Measurements from ENCODE around the gene DNAJC13. TPM values are rescaled to one million over a fixed set of nuclear protein-coding genes. Genes with fewer than 3 reads are reported as not detected.

Gene DNAJC13
- total RNA-seq, 1 experiment from 2014 or later = 18.1 TPM

DNA sequence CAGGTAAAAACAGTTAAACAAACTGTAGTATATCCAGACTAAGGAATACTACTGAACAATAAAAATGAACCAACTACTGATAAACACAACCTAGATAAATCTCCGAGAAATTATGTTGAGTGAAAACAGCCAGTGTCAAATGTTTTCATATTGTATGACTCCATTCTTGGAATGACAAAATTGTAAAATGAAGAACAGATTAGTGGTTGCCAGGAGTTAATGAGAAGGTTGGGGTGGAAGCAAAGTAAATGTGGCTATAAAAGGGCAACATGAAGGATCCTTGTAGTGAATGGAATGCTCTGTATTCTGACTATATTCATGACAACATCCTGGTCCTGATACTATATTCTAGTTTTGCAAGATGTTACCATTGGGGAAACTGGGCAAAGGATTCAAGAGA is 152.3 kb downstream of the DNAJC13 start:
- H3K14ac ChIP-seq (ENCODE audit: insufficient read depth, low read length) = no peak overlapping the region
- no peak overlapping the region for H2AK5ac ChIP-seq (ENCODE audit: insufficient read length, low read length)
- H3K23me2 ChIP-seq (ENCODE audit: insufficient read length, low read depth, low read length, poor library complexity, severe bottlenecking) = no peaks in the 10 kb centered on the region
- H3K9me3 ChIP-seq (ENCODE audit: control insufficient read depth, low read depth, low read length) = no peaks in the 10 kb centered on the region
- H4K8ac ChIP-seq (replicated peaks; ENCODE audit: insufficient read length, low read depth, low read length) = no peak overlapping the region
- H3K27ac Mint-ChIP-seq = no peak overlapping the region
- no peaks in the 10 kb centered on the region for H3K79me1 ChIP-seq (ENCODE audit: insufficient read depth, low read depth, low read length, poor library complexity, severe bottlenecking)
- TF ChIP-seq, protein P1, sequence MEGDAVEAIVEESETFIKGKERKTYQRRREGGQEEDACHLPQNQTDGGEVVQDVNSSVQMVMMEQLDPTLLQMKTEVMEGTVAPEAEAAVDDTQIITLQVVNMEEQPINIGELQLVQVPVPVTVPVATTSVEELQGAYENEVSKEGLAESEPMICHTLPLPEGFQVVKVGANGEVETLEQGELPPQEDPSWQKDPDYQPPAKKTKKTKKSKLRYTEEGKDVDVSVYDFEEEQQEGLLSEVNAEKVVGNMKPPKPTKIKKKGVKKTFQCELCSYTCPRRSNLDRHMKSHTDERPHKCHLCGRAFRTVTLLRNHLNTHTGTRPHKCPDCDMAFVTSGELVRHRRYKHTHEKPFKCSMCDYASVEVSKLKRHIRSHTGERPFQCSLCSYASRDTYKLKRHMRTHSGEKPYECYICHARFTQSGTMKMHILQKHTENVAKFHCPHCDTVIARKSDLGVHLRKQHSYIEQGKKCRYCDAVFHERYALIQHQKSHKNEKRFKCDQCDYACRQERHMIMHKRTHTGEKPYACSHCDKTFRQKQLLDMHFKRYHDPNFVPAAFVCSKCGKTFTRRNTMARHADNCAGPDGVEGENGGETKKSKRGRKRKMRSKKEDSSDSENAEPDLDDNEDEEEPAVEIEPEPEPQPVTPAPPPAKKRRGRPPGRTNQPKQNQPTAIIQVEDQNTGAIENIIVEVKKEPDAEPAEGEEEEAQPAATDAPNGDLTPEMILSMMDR (conservative IDR thresholded peaks at IDR 0.05) = no peak
- H2BK20ac ChIP-seq (ENCODE audit: low read depth, low read length, poor library complexity, severe bottlenecking) = no peak overlapping the region
- H2BK15ac ChIP-seq (ENCODE audit: low read depth, low read length) = no peak overlapping the region
- H3K27ac ChIP-seq (ENCODE audit: insufficient read length, low read depth, low read length) = no peak overlapping the region
- no peaks in the 10 kb centered on the region for H3K27me3 ChIP-seq (ENCODE audit: insufficient read depth, low read length)
- peaks cover 6 to 13% (median 11%) of the 10 kb centered on the region in 3 experiments; a peak in 6 of 7 replicates for H3K36me3 Mint-ChIP-seq (ENCODE audit: insufficient read depth in 1 of 3, low read depth in 3 of 3)
- no peak overlapping the region for H3K4me3 Mint-ChIP-seq
- no peak overlapping the region for H3T11ph ChIP-seq (ENCODE audit: low read length)
- no peak overlapping the region for H3K23ac ChIP-seq (ENCODE audit: insufficient read length, low read depth, low read length)
- H3K4me1 Mint-ChIP-seq = no peaks in the 10 kb centered on the region
- H4K20me1 ChIP-seq (ENCODE audit: control insufficient read depth, insufficient read depth, insufficient read length) = no peaks in the 10 kb centered on the region
- no peak overlapping the region for H4K5ac ChIP-seq (ENCODE audit: insufficient read length, low read depth, low read length)
- no peaks in the 10 kb centered on the region for H3K27me3 Mint-ChIP-seq (ENCODE audit: low read depth)
- H4K91ac ChIP-seq (ENCODE audit: insufficient read length, low read depth, low read length) = no peak overlapping the region
- DNase-seq = no peak
- no peak overlapping the region for H3K18ac ChIP-seq (ENCODE audit: insufficient read length, low read depth, low read length)
- H3K9ac ChIP-seq (ENCODE audit: extremely low read depth, insufficient read length, low read length) = no peak overlapping the region
- no peak overlapping the region for H3K56ac ChIP-seq (ENCODE audit: insufficient read length, low read depth, low read length)
- no CpG with 5 or more reads among the region's 1 CpG for WGBS (ENCODE audit: extremely low coverage, insufficient read length, low lambda C conversion rate)
- H2BK12ac ChIP-seq (ENCODE audit: insufficient read length, low read depth, low read length) = no peak overlapping the region
- no peak overlapping the region for H2BK120ac ChIP-seq (ENCODE audit: low read depth, low read length, poor library complexity, severe bottlenecking)
- H2AFZ ChIP-seq (ENCODE audit: low read length) = no peak overlapping the region
- H2BK5ac ChIP-seq (ENCODE audit: insufficient read length, low read length) = no peak overlapping the region
- H3K4me1 ChIP-seq (ENCODE audit: insufficient read depth, low read length) = no peaks in the 10 kb centered on the region
- H3K79me2 ChIP-seq (ENCODE audit: insufficient read depth, low read length) = no peaks in the 10 kb centered on the region
- H3K4ac ChIP-seq (ENCODE audit: low read depth, low read length) = no peak overlapping the region
- H3K4me2 ChIP-seq (ENCODE audit: insufficient read depth, insufficient read length, low read length) = no peak overlapping the region
- H3K9me3 Mint-ChIP-seq = peaks cover 0 to 4% of the 10 kb centered on the region in 2 experiments; a peak in 3 of 5 replicates
